HG03064 (cell line): ENCODE measurements around the gene WDR53.
"Not testable (repeated sequence)": the region's sequence is repeated elsewhere in the genome, so short reads cannot be mapped to it uniquely, and the experiment has no call there.

Experiments
- ATAC-seq: cut with Tn5 transposase; IDR thresholded peaks from one replicate; pipeline ENCODE4 v1.9.1; 2021; ENCODE audit warnings: low read depth; ENCODE audit not compliant: unreplicated experiment

Gene WDR53

GRCh38 chr3:196563721-196564225, 4.6 kb downstream of the WDR53 start:
- no peak for ATAC-seq

DNA sequence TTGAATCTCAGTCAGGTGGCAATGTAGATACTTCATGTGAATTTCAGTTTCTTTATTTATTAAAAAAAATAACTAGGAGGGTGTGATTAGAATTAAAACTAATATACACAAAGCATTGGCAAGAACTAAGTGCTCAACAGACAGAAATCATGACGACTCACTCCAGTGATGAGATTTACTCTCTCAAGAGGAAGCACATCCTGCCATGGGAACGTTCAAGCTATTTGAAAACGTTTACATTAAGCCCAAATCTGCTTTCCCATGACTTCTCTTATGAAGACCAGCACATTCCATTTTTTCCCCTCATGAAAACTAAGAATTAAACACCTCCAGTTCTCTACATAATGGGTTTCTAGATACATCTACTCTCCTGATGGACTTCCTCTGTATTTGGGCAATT, 8.5 kb downstream of the WDR53 start:
- ATAC-seq, result no peak

DNA sequence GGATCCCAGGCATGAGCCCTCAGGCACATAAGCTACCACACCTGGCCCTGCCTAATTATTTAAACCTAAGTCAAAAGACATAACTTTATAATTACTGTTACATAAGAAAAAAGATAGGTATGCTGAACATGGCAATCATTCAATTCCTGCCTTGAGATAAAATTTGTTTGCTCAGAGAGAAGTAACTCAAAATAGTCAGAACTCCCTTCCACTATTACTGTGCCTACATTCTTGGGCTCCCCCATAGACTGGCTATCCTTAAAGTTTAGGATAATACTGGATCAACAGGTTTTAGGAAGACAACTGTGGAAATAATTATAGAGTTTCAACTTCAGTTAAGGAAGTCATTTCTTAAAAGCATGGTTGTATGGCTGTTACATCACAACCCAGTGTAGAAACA, 9.9 kb downstream of the WDR53 start:
- ATAC-seq, result no peak

DNA sequence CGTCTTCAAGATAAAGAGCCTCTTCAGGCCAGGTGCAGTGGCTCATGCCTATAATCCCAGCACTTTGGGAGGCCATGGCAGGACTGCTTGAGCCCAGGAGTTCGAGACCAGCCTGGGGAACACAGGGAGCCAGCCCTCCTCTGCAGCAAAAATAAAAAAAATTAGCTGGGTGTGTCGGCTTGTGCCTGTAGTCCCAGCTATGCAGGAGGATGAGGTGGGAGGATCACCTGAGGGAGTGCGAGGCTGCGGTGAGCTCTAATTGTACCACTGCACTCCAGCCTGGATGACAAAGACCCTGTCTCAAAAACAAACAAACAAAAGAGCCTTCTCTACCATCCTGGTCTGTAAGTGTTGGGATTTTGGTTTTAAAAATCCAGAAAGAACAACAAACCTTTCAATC, 11.1 kb downstream of the WDR53 start:
- ATAC-seq, result no peak

- no peak for ATAC-seq
Measured at GRCh38 chr3:196555295-196555694, 13.1 kb downstream of the WDR53 start.

DNA sequence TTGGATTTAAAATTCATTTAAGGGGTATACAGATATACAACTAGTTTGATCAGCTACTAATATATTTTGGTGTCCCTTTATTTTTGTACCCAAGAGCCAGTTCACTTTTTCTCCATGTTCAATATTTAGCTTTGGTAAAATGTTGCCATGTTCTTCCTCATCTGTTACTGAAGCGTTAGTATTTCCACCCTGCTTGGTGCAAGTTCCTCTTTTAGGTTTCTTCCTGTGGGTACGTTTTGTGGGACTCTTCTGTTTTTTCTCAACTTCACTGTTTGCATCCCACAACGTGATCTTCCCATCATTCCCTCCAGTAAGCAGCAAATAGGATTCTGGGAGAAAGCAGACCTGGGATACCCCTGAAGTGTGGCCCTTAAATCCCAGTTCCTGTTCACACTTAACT, 14.1 kb downstream of the WDR53 start:
- ATAC-seq, result no peak

DNA sequence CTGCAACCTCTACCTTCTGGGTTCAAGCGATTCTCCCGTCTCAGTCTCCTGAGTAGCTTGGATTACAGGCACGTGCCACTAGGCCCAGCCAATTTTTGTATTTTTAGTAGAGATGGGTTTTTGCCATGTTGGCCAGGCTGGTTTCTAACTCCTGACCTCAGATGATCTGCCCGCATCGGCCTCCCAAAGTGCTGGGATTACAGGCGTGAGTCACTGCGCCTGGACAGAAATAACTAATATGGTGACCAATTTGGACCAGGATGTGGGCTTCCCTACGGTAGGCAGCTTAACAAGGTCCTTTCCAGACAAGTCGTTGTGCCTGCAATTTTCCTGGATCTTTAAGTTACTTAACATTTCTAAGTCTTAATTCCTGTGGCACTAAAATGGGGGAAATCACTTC, 14.8 kb downstream of the WDR53 start:
- ATAC-seq, result no peak

DNA sequence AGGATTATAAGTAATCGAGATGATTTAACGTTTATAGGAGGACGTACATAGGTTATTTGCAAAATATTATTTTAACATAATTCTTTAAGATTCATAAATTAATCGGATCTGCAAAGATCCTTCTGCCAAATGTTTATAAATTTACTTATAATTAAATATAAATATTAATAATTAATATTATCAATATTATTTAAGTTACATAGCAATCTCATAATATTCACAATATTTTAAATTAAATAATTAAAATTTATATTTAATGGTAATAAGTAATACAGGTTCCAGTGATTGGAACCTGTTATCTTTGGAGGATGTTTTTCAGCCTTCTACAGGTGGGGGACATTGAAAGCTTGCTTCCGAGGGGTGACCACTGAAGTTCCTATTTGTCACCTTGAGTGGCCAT, 16.1 kb downstream of the WDR53 start:
- ATAC-seq, result no peak

DNA sequence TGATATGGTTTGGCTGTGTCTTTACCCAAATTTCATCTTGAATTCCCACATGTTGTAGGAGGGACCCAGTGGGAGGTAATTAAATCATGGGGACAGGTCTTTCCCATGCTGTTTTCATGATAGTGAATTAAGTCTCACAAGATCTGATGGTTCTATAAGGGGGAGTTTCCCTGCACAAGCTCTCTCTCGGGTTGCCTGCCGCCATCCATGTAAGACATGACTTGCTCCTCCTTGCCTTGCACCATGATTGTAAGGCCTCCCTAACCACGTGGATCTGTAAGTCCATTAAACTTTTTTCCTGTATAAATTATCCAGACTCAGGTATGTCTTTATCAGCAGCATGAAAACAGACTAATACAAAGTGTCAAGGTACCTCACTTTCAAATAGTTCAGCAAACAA, 18.2 kb downstream of the WDR53 start:
- ATAC-seq, result not testable (repeated sequence)

DNA sequence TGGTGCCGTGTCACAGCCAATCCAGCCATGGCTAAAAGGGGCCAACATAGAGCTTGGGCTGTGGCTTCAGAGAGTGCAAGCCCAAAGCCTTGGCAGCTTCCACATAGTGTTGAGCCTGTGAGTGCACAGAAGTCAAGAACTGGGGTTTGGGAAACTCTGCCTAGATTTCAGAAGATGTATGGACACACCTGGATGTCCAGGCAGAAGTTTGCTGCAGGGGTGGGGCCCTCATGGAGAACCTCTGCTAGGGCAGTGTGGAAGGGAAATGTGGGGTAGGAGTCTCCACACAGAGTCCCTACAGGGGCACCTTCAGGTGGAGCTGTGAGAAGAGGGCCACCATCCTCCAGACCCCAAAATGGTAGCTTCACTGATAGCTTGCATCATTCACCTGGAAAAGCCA, 19.0 kb downstream of the WDR53 start:
- not testable (repeated sequence) for ATAC-seq

DNA sequence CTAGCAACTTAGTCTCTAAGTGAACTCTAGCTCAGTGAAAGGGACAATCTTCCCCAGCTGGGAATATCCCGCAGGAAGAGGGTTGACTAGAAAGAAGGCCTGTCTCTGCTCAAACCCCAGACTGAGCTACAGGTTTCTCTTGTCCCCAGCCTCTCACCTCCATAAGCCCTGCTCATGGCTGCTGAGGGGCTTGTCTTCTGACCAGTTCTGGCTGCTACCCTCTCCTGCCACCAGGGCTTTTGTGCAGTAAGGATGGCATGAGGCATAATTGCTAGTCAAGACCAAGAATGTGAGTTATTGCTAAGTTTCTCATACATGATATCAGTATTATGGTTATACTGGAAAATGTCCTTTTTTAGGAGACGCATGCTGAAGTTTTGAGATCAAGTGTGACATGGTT, 21.3 kb downstream of the WDR53 start:
- ATAC-seq, result no peak

GRCh38 chr3:196546537-196546936, 21.8 kb downstream of the WDR53 start:
- ATAC-seq, result no peak

DNA sequence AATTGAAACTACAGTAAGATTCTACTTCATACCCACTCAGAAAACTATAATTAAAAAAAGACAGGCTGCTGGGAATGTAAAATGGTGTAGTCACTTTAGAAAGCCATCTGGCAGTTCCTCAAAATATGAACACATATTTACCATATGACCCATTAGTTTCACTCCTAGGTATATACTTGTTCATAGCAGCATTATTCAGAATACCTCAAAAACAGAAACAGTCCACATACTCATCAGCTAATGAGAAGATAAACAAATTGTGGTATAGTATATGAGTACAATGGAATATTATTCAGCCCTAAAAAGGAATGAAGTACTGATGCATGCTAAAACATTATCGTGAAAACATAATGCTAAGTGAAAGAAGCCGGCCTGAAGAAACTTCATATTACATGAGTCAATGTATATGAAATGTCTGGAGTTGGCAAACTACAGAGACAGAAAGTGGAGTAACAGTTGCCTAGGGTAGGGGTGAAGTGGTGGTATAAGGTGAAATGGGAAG, 23.8 kb downstream of the WDR53 start:
- no peak for ATAC-seq

- ATAC-seq, result no peak
Measured at GRCh38 chr3:196541684-196542445, 26.5 kb downstream of the WDR53 start.

- ATAC-seq, result no peak
Measured at GRCh38 chr3:196537319-196537984, 30.9 kb downstream of the WDR53 start.

- no peak for ATAC-seq
Measured at GRCh38 chr3:196533260-196533681, 35.1 kb downstream of the WDR53 start.

DNA sequence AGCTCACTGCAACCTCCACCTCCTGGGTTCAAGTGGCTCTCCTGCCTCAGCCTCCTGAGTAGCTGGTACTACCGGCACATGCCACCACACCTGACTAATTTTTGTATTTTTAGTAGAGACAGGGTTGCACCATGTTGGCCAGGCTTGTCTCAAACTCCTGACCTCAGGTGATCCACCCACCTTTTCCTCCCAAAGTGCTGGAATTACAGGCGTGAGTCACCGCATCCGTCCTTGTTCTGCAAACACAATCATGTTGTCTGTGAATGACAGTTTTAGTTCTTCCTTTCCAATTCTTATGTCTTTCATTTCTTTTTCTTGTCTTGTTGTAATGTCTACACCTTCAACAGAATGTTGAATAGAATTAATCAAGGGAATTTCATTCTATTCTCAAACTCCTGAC, 36.9 kb downstream of the WDR53 start:
- no peak for ATAC-seq

DNA sequence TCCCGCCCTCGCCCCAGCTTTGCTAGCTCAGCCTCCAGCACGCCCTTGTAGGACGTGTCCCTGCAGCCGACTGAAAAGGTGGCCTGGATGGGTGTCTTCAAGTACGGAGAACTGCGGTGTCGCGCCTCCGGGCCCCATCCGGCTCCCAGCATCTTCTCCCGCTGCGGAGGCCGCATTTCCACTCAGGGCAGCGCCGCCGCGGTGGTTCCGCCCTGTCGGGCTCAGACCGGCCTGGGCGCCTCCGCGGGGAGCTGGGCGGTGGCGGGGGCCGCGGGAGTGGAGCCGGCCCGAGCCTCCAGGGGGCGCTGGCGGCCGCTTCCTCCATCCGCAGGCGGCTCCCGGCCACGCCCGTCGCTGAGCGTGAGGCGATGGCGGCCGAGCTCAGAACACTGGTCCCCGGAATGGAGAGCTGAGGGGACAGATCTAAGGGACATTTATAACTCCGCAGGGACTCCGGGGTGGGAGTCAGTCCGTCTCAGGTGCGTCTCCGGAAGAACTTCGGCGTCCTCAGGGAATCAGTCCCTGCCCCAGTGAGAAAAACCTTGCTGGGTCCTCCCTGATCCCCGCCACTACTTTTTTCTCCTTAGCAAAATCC, 39.6 kb downstream of the WDR53 start:
- ATAC-seq, result peak; percentile 70

DNA sequence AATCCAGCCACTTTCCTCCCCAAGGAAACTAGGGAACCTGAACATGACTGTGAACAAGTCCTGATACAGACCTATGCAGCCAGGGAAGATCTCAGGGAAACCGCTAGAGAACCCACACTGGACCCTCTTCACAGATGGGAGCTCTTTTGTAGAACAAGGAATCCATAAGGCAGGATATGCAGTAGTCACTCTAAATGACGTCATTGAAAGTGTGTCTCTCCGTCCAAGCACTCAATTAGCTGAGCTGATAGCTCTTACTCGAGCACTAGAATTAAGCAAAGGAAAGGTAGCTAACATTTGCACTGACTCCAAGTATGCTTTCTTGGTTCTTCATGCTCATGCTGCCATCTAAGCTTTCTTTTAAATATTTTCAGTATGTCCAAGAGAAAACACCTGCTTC, 43.2 kb downstream of the WDR53 start:
- ATAC-seq, result no peak

GRCh38 chr3:196524527-196524926, 43.8 kb downstream of the WDR53 start:
- ATAC-seq, result no peak

GRCh38 chr3:196523841-196524240, 44.5 kb downstream of the WDR53 start:
- ATAC-seq, result no peak
